ENCODE measurements around the gene PPA2.

Gene PPA2

DNA sequence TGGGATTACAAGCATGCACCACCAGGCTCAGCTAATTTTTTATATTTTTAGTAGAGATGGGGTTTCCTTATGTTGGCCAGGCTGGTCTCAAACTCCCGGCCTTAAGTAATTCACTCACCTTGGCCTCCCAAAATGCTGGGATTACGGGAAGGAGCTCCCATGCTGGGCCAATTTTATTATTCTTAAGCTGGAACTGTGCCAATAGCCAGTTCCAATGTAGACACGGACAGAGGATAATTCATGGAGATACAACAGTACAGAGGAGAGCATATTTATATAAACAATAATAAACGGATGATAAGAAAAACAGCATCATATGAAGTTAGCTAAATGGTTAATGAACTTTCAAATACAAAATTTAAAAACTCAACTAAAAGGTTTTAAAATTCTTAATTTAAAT, 87.8 kb downstream of the PPA2 start:
- Mint-ChIP-seq H3K4me1 (peaks cover 10% of the 10 kb centered on the region), H3K4me3 (no peak overlapping the region), H3K36me3 (ENCODE audit: low read depth) (peaks cover 41% of the 10 kb centered on the region), H3K9me3 (no peaks in the 10 kb centered on the region), H3K27me3 (ENCODE audit: low read depth) (no peaks in the 10 kb centered on the region), H3K27ac (no peak overlapping the region)
- TF ChIP-seq, protein P1, sequence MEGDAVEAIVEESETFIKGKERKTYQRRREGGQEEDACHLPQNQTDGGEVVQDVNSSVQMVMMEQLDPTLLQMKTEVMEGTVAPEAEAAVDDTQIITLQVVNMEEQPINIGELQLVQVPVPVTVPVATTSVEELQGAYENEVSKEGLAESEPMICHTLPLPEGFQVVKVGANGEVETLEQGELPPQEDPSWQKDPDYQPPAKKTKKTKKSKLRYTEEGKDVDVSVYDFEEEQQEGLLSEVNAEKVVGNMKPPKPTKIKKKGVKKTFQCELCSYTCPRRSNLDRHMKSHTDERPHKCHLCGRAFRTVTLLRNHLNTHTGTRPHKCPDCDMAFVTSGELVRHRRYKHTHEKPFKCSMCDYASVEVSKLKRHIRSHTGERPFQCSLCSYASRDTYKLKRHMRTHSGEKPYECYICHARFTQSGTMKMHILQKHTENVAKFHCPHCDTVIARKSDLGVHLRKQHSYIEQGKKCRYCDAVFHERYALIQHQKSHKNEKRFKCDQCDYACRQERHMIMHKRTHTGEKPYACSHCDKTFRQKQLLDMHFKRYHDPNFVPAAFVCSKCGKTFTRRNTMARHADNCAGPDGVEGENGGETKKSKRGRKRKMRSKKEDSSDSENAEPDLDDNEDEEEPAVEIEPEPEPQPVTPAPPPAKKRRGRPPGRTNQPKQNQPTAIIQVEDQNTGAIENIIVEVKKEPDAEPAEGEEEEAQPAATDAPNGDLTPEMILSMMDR (IDR thresholded peaks at IDR 0.05; ENCODE audit: unreplicated experiment in 3 of 3) = no peak

DNA sequence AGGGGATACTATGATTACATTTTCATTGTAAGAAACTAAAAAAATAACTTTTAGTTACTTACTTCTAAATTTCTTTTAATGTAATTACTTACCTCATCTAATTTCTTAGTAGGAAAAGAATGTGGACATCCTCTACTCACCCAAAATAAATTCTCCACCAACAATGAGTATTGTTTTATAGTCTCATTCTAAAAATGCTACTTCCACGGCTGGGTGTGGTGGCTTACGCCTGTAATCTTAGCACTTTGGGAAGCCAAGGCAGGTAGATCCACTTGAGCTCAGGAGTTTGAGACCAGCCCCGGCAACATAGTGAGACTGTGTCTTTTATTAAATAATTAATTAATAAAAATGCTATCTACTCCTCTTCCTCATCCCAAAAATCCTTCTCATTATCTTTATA, 99.8 kb downstream of the PPA2 start:
- Mint-ChIP-seq H3K9me3 (no peaks in the 10 kb centered on the region), H3K36me3 (ENCODE audit: low read depth) (peaks cover 14% of the 10 kb centered on the region), H3K27me3 (ENCODE audit: low read depth) (no peaks in the 10 kb centered on the region), H3K27ac (no peak overlapping the region), H3K4me3 (no peak overlapping the region), H3K4me1 (no peaks in the 10 kb centered on the region)
- TF ChIP-seq, protein P1 (IDR thresholded peaks at IDR 0.05; ENCODE audit: unreplicated experiment in 3 of 3) = no peak

DNA sequence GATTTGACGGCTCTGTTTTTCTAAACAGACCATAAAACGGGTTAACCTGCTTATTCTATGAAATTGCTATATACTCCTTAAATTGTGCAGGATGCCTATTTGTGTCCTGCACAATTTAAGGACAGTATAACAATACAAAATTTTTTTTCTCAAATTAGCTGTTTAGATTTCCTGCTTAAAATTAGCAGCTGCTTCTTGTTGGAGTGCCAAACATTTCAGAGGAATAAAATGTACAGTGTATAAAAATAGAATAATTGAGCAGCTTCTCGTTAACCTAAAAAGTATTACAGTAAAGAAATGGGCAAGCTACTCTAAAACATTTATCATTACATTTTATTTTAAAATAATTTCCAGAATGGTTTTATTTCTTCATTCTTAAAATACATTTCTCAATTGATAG, 100.5 kb downstream of the PPA2 start:
- Mint-ChIP-seq H3K27me3 (ENCODE audit: low read depth) (no peaks in the 10 kb centered on the region), H3K4me1 (no peaks in the 10 kb centered on the region)

DNA sequence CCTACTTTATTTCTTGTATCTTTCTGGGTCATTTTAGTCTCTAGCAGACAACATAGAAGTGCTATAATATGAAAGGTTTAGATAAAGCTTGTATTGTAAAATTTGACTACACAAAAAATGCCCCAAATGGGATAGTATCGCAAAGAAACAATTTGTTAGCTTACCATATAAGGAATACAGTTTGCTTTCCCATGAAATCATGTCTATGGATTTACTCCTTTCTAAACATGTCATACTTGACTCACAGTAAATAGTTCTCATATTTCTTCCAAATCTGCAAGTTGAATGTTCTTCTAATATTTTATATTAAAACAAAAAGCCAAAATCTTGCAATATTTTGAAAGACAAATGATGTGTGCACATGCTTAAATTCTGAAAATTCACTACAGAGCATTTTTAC, 103.9 kb downstream of the PPA2 start:
- Mint-ChIP-seq H3K27ac (no peak overlapping the region), H3K4me1 (no peaks in the 10 kb centered on the region), H3K9me3 (peaks cover 19% of the 10 kb centered on the region), H3K27me3 (ENCODE audit: low read depth) (no peaks in the 10 kb centered on the region), H3K4me3 (no peak overlapping the region), H3K36me3 (ENCODE audit: low read depth) (peaks cover 46% of the 10 kb centered on the region)
- TF ChIP-seq, protein P1 (IDR thresholded peaks at IDR 0.05; ENCODE audit: unreplicated experiment in 3 of 3) = no peak

More for the DNA sequence above, 100.5 kb downstream of the PPA2 start:
- no peak overlapping the region for H3K27ac Mint-ChIP-seq
- no peaks in the 10 kb centered on the region for H3K9me3 Mint-ChIP-seq
- no peak overlapping the region for H3K4me3 Mint-ChIP-seq
- H3K36me3 Mint-ChIP-seq (ENCODE audit: low read depth) = peaks cover 19% of the 10 kb centered on the region
- TF ChIP-seq, protein P1 (IDR thresholded peaks at IDR 0.05; ENCODE audit: unreplicated experiment in 3 of 3) = no peak

DNA sequence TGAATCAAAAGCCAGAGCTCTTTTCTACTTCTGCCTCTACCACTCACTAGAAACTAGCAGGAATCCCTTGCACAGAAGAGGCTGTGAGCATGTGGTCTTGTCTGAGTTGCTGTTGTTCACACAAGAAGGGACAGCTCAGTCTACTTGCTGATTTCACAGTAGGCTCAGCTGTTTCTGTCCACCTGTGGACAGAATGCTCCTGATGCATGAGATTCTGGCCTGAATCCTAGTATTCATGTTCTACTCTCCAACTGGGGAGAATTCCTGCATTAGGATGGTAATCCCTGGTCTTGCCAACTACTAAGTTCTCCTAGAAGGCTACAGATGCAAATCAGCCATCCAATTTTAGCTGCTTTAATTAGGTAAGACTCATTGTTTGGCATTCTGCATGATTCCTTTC, 112.8 kb downstream of the PPA2 start:
- Mint-ChIP-seq H3K4me1 (peaks cover 7% of the 10 kb centered on the region), H3K4me3 (no peak overlapping the region), H3K9me3 (peaks cover 11% of the 10 kb centered on the region), H3K27me3 (ENCODE audit: low read depth) (no peaks in the 10 kb centered on the region), H3K27ac (no peak overlapping the region), H3K36me3 (ENCODE audit: low read depth) (peaks cover 42% of the 10 kb centered on the region)
- TF ChIP-seq, protein P1 (IDR thresholded peaks at IDR 0.05; ENCODE audit: unreplicated experiment in 3 of 3) = no peak

DNA sequence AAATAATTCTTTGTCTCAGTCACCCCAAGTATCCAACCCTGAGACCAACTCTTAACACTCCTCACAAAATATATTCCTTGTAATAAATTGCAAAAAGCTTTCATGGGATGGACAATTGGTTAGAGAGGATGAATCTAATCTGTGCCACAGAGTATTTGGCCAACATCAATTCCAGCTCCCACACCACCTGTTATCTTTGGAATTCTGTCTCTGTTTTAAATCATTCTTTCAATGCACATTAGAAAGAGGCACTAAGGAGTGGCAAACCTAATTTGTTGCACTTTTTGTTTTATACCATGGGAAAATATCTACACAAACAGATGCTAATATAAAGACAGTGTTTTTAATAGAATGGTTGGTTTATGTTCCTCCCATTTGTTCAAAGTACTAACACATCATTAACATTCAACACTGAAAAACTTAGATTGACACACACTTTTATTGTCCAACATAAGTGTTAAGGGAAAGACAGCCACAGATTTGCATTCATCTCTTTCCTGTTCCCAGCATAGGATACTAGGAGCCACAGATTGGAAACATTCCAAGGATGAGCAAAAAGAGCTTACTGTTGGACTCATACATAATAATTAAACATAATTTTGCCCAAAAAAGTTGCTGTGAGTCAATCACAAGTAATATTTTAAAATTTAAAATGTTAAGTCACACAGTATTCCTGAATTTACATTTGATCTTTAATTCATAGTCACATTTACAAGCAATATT, 116.4 kb downstream of the PPA2 start:
- TF ChIP-seq, protein P1 (IDR thresholded peaks at IDR 0.05; ENCODE audit: unreplicated experiment in 3 of 3) = no peak
- no peak overlapping the region for H3K4me3 Mint-ChIP-seq
- no peaks in the 10 kb centered on the region for H3K27me3 Mint-ChIP-seq (ENCODE audit: low read depth)
- no peak overlapping the region for H3K27ac Mint-ChIP-seq
- H3K4me1 Mint-ChIP-seq = peaks cover 7% of the 10 kb centered on the region
- no peaks in the 10 kb centered on the region for H3K9me3 Mint-ChIP-seq
- H3K36me3 Mint-ChIP-seq (ENCODE audit: low read depth) = peaks cover 20% of the 10 kb centered on the region
